Body of pancreas (tissue), 4 donors: ENCODE results near the gene CXorf38. TPM values are rescaled to one million over a fixed set of nuclear protein-coding genes. Genes with fewer than 3 reads are reported as not detected.

ENCODE experiments used
- ATAC-seq: fragments of 150-250 bp; one replicate; pipeline ENCODE4 v1.9.1; 2016
- DNase-seq, 4 donors: peaks; one replicate each; pipeline ENCODE4 v3.0.0-alpha.2; 2019
- H3K27ac ChIP-seq, 4 donors: fragments of 200-600 bp; sonication (generic); 1 replicate in 3 of 4; 2 replicates in 1 of 4; pipeline versions ENCODE4 v1.5.1 to v1.6.1; 2016 to 2019; ENCODE audit warnings: mild to moderate bottlenecking in 1 of 4, mixed read lengths in 1 of 4, moderate library complexity in 1 of 4
- H3K27me3 ChIP-seq, 2 donors: fragments of 200-600 bp; sonication (generic); one replicate each; pipeline ENCODE4 v1.6.0; 2016; ENCODE audit warnings: mild to moderate bottlenecking in 1 of 2
- H3K36me3 ChIP-seq, 2 donors: fragments of 200-600 bp; sonication (generic); replicated peaks in 1 of 2; 2 replicates each; pipeline ENCODE4 v1.5.1; 2016; ENCODE audit warnings: low read depth in 2 of 2; ENCODE audit not compliant: insufficient read depth in 1 of 2
- H3K4me1 ChIP-seq: fragments of 200-600 bp; sonication (generic); one replicate; pipeline ENCODE4 v1.6.0; 2016
- H3K4me3 ChIP-seq, 2 donors: fragments of 200-600 bp; sonication (generic); 1 replicate in 1 of 2; 2 replicates in 1 of 2; pipeline ENCODE4 v1.5.1; 2016 to 2019
- H3K9me3 ChIP-seq, 3 donors: fragments of 200-600 bp; sonication (generic); 1 replicate in 2 of 3; 2 replicates in 1 of 3; pipeline ENCODE4 v1.5.1; 2016
- POLR2A ChIP-seq, 3 donors: fragments of 450-650 bp; IDR thresholded peaks; one replicate each; pipeline ENCODE4 v1.6.1; 2016; ENCODE audit warnings: antibody characterized with exemption in 3 of 3, mild to moderate bottlenecking in 2 of 3
- WGBS, 2 donors: methylation state at CpG; one replicate each; pipeline ENCODE4 v1.1.5; 2017; 5-methylcytosine and 5-hydroxymethylcytosine counted together
- intact Hi-C: fragments of 100-400 bp; cut with DNase I; formaldehyde crosslinking; loops from one replicate; pipeline ENCODE4 v1.15.1; 2023
- total RNA-seq, 2 donors: library from RNA; depleted of rRNA; stranded (reverse); fragments of >200 nt; gene quantifications; one replicate each; pipeline ENCODE4 v1.1.0, GENCODE V29; 2016
- TF ChIP-seq, protein P1 (sequence below), 7 experiments: fragments of 450-650 bp in 4 of 7; fragments of 200-600 bp in 3 of 7; sonication (generic) in 3 of 7; IDR thresholded peaks; one replicate each; pipeline ENCODE4 v1.5.1; 2016 to 2019; ENCODE audit warnings: antibody characterized with exemption in 7 of 7

CXorf38 gene
- total RNA-seq, 2 donors from 2014 or later: 10.6 to 10.9 TPM

DNA sequence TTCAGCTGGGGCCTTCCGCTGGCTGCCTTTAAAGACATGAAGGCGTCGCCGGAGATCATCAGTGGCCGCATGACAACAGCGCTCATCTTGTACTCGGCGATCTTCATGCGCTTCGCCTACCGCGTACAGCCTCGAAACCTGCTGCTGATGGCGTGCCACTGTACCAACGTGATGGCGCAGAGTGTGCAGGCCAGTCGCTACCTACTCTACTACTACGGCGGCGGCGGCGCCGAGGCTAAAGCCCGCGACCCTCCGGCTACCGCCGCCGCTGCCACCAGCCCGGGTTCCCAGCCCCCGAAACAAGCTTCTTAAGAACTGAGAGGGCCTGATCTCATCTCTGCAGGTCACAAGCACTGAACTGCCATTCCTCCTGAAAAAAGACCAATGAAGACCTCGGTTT lies 23.7 kb downstream of the CXorf38 start:
- intact Hi-C loops: loop anchor here (10.0 kb wide), 1 partner anchor 1099 kb away; no protein-coding TSS in a partner anchor
- ATAC-seq: no peak

DNA sequence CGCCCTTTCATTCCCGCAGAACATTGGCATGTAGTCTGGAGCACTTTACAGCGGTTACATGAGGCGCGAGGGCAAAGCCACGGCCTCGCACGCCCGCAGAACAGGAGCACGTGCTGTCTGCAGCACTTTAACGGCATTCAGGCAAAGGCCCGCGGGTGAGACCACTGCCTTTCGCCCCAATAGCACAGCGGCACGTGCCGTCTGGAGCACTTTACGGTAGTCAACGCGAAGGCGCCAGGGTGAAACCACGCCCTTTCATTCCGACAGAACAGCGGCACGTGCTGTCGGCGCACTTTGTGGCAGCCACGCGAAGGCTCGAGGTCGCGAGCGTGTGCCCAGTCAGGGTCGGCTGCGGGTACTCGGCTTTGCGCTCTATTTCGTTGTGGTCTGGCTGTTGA lies 24.2 kb downstream of the CXorf38 start, which contains the start of gene MPC1L:
Gene MPC1L, plus strand, starts transcription at position 290 of the 398 bp plus-strand sequence. CDS start 138 bp downstream, outside the sequence.
- Histone ChIP-seq H3K27ac (no peak within 1 kb of the TSS), H3K4me1 (no peaks in the 10 kb centered on the region), H3K36me3 (peaks cover 0 to 2% of the 10 kb centered on the region in 2 donors), H3K27me3 (no peaks in the 10 kb centered on the region), H3K4me3 (no peak within 1 kb of the TSS), H3K9me3 (no peaks in the 10 kb centered on the region)
- DNase-seq (no peak), ATAC-seq (no peak)
- no peak for TF ChIP-seq POLR2A (IDR thresholded peaks at IDR 0.05)
- TF ChIP-seq, protein P1, sequence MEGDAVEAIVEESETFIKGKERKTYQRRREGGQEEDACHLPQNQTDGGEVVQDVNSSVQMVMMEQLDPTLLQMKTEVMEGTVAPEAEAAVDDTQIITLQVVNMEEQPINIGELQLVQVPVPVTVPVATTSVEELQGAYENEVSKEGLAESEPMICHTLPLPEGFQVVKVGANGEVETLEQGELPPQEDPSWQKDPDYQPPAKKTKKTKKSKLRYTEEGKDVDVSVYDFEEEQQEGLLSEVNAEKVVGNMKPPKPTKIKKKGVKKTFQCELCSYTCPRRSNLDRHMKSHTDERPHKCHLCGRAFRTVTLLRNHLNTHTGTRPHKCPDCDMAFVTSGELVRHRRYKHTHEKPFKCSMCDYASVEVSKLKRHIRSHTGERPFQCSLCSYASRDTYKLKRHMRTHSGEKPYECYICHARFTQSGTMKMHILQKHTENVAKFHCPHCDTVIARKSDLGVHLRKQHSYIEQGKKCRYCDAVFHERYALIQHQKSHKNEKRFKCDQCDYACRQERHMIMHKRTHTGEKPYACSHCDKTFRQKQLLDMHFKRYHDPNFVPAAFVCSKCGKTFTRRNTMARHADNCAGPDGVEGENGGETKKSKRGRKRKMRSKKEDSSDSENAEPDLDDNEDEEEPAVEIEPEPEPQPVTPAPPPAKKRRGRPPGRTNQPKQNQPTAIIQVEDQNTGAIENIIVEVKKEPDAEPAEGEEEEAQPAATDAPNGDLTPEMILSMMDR (IDR thresholded peaks at IDR 0.05): no peak
- 83 to 94% methylated on average over 7 to 19 of the region's 38 CpGs for WGBS, 2 donors
- intact Hi-C loops: loop anchor here (10.0 kb wide), 1 partner anchor 1098 kb away; no protein-coding TSS in a partner anchor

More for the DNA sequence above, 23.7 kb downstream of the CXorf38 start:
- Histone ChIP-seq H3K4me1 (no peaks in the 10 kb centered on the region), H3K9me3 (no peaks in the 10 kb centered on the region), H3K36me3 (peaks cover 0 to 2% of the 10 kb centered on the region in 2 donors), H3K4me3 (no peak overlapping the region), H3K27ac (no peak overlapping the region), H3K27me3 (no peaks in the 10 kb centered on the region)
- WGBS, 2 donors: 89 to 90% methylated on average over 1 to 32 of the region's 32 CpGs
- TF ChIP-seq, protein P1 (IDR thresholded peaks at IDR 0.05): no peak
- TF ChIP-seq POLR2A (IDR thresholded peaks at IDR 0.05): no peak
- DNase-seq: no peak

DNA sequence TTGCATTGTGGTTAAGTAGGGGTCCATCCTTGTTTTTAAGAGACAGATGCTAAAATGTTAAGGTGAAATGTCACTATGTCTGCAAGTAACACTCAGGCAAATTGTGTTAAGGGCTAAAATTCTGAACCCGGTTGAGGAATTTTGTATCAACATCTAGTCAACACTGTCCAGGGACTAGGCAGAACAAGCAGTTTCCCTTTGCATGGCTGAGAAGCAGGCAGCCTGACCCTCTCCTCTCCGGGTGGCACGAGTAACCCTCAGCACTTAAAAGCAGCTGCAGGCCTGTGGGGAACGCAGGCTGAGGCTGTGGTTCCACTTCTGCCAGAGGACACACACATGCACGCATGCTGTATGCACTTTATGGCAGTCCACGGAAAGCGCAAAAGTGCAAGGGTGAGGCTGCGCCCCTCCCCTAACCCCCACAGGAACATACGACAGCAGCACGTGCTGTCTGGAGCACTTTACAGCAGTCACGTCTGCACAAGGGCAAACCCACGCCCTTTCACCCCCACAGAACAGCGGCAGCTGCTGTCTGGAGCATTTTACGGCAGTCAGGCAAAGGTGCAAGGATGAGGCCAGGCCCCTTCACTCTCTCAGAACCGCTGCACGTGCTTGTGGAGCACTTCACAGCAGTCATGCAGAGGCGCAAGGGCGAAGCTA lies 24.8 kb downstream of the CXorf38 start:
- WGBS, 2 donors: 70 to 79% methylated on average over 6 to 16 of the region's 18 CpGs
- TF ChIP-seq POLR2A (IDR thresholded peaks at IDR 0.05): no peak
- TF ChIP-seq, protein P1 (IDR thresholded peaks at IDR 0.05): no peak
- Histone ChIP-seq H3K4me1 (no peaks in the 10 kb centered on the region), H3K27me3 (no peaks in the 10 kb centered on the region), H3K27ac (no peak overlapping the region), H3K36me3 (peaks cover 0 to 2% of the 10 kb centered on the region in 2 donors), H3K4me3 (no peak overlapping the region), H3K9me3 (no peaks in the 10 kb centered on the region)
- DNase-seq (no peak), ATAC-seq (no peak)
- intact Hi-C loops: loop anchor here (10.0 kb wide), 1 partner anchor 1098 kb away; no protein-coding TSS in a partner anchor

DNA sequence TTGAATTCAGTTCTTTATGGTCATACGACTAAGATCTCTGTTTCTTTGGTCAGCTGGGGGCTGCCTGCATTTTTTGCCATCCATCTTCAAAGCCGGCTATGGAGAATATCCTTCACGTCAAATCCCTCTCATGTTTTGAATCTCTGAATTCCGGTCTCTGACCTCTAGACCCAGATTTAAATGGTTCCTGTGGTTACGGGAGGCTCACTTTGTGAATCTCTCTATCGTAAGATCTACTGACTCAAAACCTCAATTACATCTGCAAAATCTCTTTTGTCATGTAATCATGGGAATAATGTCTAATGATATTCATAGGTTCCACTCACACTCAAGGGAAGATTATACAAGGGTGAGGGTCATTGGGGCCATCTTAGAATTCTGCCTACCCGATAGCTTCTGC lies 29.8 kb downstream of the CXorf38 start:
- TF ChIP-seq, protein P1 (IDR thresholded peaks at IDR 0.05): no peak
- no peak for TF ChIP-seq POLR2A (IDR thresholded peaks at IDR 0.05)
- Histone ChIP-seq H3K4me3 (no peak overlapping the region), H3K27ac (no peak overlapping the region), H3K4me1 (no peaks in the 10 kb centered on the region), H3K9me3 (no peaks in the 10 kb centered on the region), H3K36me3 (no peaks in the 10 kb centered on the region), H3K27me3 (no peaks in the 10 kb centered on the region)
- intact Hi-C loops: no loop called here
- no peak for DNase-seq
- ATAC-seq: no peak
- WGBS, 2 donors: 81 to 82% methylated on average over 7 of the region's 7 CpGs
